Measurements from ENCODE around the gene SLC6A6.
"Not testable (repeated sequence)": the region's sequence is repeated elsewhere in the genome, so short reads cannot be mapped to it uniquely, and the experiment has no call there.

Gene SLC6A6

GRCh38 chr3:14510838-14511622 is 108.6 kb downstream of the SLC6A6 start:
- TF ChIP-seq Cebpa-rat (IDR thresholded peaks at IDR 0.05), result no peak
- no peaks in the 10 kb centered on the region for H3K9me3 ChIP-seq (replicated peaks in 1 of 11)
- no peak overlapping the region for H3K27ac ChIP-seq
- peaks cover 0 to 29% (median 0%) of the 10 kb centered on the region in 11 experiments; a peak in 3 of 22 replicates for H4K20me1 ChIP-seq
- H3K9ac ChIP-seq, result no peak overlapping the region
- peaks cover 0 to 45% (median 18%) of the 10 kb centered on the region in 10 experiments; a peak in 13 of 20 replicates for H3K4me1 ChIP-seq
- H3K4me2 ChIP-seq, result no peak overlapping the region
- no peak overlapping the region for H3K4me3 ChIP-seq
- H3K27me3 ChIP-seq, result no peaks in the 10 kb centered on the region; a peak in 1 of 22 replicates
- no peaks in the 10 kb centered on the region for H3K36me3 ChIP-seq

GRCh38 chr3:14511623-14512280 is 109.3 kb downstream of the SLC6A6 start:
- Histone ChIP-seq H3K9me3 (replicated peaks in 1 of 11) (no peaks in the 10 kb centered on the region), H4K20me1 (peaks cover 0 to 29% (median 0%) of the 10 kb centered on the region in 11 experiments; a peak in 3 of 22 replicates), H3K9ac (no peak overlapping the region), H3K36me3 (no peaks in the 10 kb centered on the region), H3K27me3 (no peaks in the 10 kb centered on the region; a peak in 1 of 22 replicates), H3K4me1 (peaks cover 0 to 44% (median 18%) of the 10 kb centered on the region in 10 experiments; a peak in 13 of 20 replicates), H3K4me3 (no peak overlapping the region), H3K4me2 (peak overlapping the region in 1 of 11 experiments; percentile 12; a peak in 1 of 22 replicates), H3K27ac (no peak overlapping the region)
- TF ChIP-seq Cebpa-rat (IDR thresholded peaks at IDR 0.05), result no peak

- Histone ChIP-seq H3K27ac (no peak overlapping the region), H3K4me3 (no peak overlapping the region), H3K4me1 (peaks cover 0 to 38% (median 13%) of the 10 kb centered on the region in 10 experiments; a peak in 13 of 20 replicates), H3K27me3 (no peaks in the 10 kb centered on the region; a peak in 1 of 22 replicates), H3K36me3 (no peaks in the 10 kb centered on the region), H3K9me3 (replicated peaks in 1 of 11) (no peaks in the 10 kb centered on the region), H3K9ac (no peak overlapping the region), H3K4me2 (peak overlapping the region in 2 of 11 experiments; percentile 12 to 21; a peak in 2 of 22 replicates), H4K20me1 (peaks cover 0 to 30% (median 0%) of the 10 kb centered on the region in 11 experiments; a peak in 3 of 22 replicates)
- no peak for TF ChIP-seq Cebpa-rat (IDR thresholded peaks at IDR 0.05)
Measured at GRCh38 chr3:14512281-14512941, 110.0 kb downstream of the SLC6A6 start.

- Histone ChIP-seq H3K27me3 (no peaks in the 10 kb centered on the region; a peak in 1 of 22 replicates), H3K9ac (no peak overlapping the region), H3K27ac (no peak overlapping the region), H4K20me1 (peaks cover 0 to 34% (median 0%) of the 10 kb centered on the region in 11 experiments; a peak in 3 of 22 replicates), H3K4me1 (peaks cover 0 to 34% (median 12%) of the 10 kb centered on the region in 10 experiments; a peak in 13 of 20 replicates), H3K36me3 (no peaks in the 10 kb centered on the region), H3K4me2 (peak overlapping the region in 1 of 11 experiments; percentile 21; a peak in 1 of 22 replicates), H3K9me3 (replicated peaks in 1 of 11) (no peaks in the 10 kb centered on the region), H3K4me3 (no peak overlapping the region)
- TF ChIP-seq Cebpa-rat (IDR thresholded peaks at IDR 0.05), result no peak
Measured at GRCh38 chr3:14512942-14513327, 110.5 kb downstream of the SLC6A6 start.

- no peak overlapping the region for H3K9ac ChIP-seq
- H3K36me3 ChIP-seq, result no peaks in the 10 kb centered on the region
- no peak overlapping the region for H3K4me2 ChIP-seq
- TF ChIP-seq Cebpa-rat (IDR thresholded peaks at IDR 0.05), result no peak
- no peak overlapping the region for H3K4me3 ChIP-seq
- no peak overlapping the region for H3K27ac ChIP-seq
- H4K20me1 ChIP-seq, result peaks cover 0 to 34% (median 0%) of the 10 kb centered on the region in 11 experiments; a peak in 3 of 22 replicates
- H3K27me3 ChIP-seq, result no peaks in the 10 kb centered on the region; a peak in 1 of 22 replicates
- H3K9me3 ChIP-seq (replicated peaks in 1 of 11), result no peaks in the 10 kb centered on the region
- H3K4me1 ChIP-seq, result peaks cover 0 to 26% (median 12%) of the 10 kb centered on the region in 10 experiments; a peak in 13 of 20 replicates
Measured at GRCh38 chr3:14513566-14514322, 111.3 kb downstream of the SLC6A6 start.

GRCh38 chr3:14514323-14514720 is 111.9 kb downstream of the SLC6A6 start:
- H3K27me3 ChIP-seq, result no peaks in the 10 kb centered on the region; a peak in 1 of 22 replicates
- H3K9ac ChIP-seq, result no peak overlapping the region
- H3K9me3 ChIP-seq (replicated peaks in 1 of 11), result no peaks in the 10 kb centered on the region
- peaks cover 0 to 30% (median 0%) of the 10 kb centered on the region in 11 experiments; a peak in 3 of 22 replicates for H4K20me1 ChIP-seq
- no peak overlapping the region for H3K4me2 ChIP-seq
- H3K4me3 ChIP-seq, result no peak overlapping the region
- H3K4me1 ChIP-seq, result peaks cover 0 to 21% (median 8%) of the 10 kb centered on the region in 10 experiments; a peak in 13 of 20 replicates
- H3K36me3 ChIP-seq, result no peaks in the 10 kb centered on the region
- H3K27ac ChIP-seq, result no peak overlapping the region
- no peak for TF ChIP-seq Cebpa-rat (IDR thresholded peaks at IDR 0.05)

GRCh38 chr3:14515526-14515925 is 113.1 kb downstream of the SLC6A6 start:
- H4K20me1 ChIP-seq, result peaks cover 0 to 32% (median 0%) of the 10 kb centered on the region in 11 experiments; a peak in 3 of 22 replicates
- H3K27ac ChIP-seq; H3K9me3 ChIP-seq (replicated peaks in 1 of 11): not testable (repeated sequence)

GRCh38 chr3:14516738-14517345 is 114.4 kb downstream of the SLC6A6 start:
- TF ChIP-seq Cebpa-rat (IDR thresholded peaks at IDR 0.05), result no peak
- no peaks in the 10 kb centered on the region for H3K27me3 ChIP-seq

More at GRCh38 chr3:14515526-14515925, 113.1 kb downstream of the SLC6A6 start:
- H3K4me1 ChIP-seq, result peaks cover 0 to 13% (median 0%) of the 10 kb centered on the region in 10 experiments; a peak in 4 of 20 replicates
- not testable (repeated sequence) for H3K9ac ChIP-seq, H3K36me3 ChIP-seq, H3K4me3 ChIP-seq, H3K4me2 ChIP-seq, H3K27me3 ChIP-seq

More at GRCh38 chr3:14516738-14517345, 114.4 kb downstream of the SLC6A6 start:
- H3K27ac ChIP-seq, result no peak overlapping the region
- peaks cover 0 to 20% (median 0%) of the 10 kb centered on the region in 11 experiments; a peak in 2 of 22 replicates for H4K20me1 ChIP-seq
- peaks cover 0 to 13% (median 0%) of the 10 kb centered on the region in 10 experiments; a peak in 4 of 20 replicates for H3K4me1 ChIP-seq
- H3K4me3 ChIP-seq, result no peak overlapping the region
- no peak overlapping the region for H3K9ac ChIP-seq
- no peaks in the 10 kb centered on the region for H3K9me3 ChIP-seq (replicated peaks in 1 of 11)
- no peaks in the 10 kb centered on the region for H3K36me3 ChIP-seq
- H3K4me2 ChIP-seq, result no peak overlapping the region

Measured in BLaER1 treated with 17β-estradiol and CSF1 and Interleukin-3, amounts not matched to agents 10 nM and 100 nM (cell line).